Measurements from ENCODE around the gene LAMA5. TPM values are rescaled to one million over a fixed set of nuclear protein-coding genes. Genes with fewer than 3 reads are reported as not detected.

LAMA5 gene
- total RNA-seq, 1 donor from 2014 or later = 150 TPM

- Histone ChIP-seq H3K27ac (no peak overlapping the region), H3K9me3 (no peaks in the 10 kb centered on the region), H3K4me3 (peak overlapping the region in 1 of 2 donors; percentile 89), H3K27me3 (no peaks in the 10 kb centered on the region), H3K4me1 (peaks cover 37% of the 10 kb centered on the region), H3K36me3 (no peaks in the 10 kb centered on the region)
- TF ChIP-seq POLR2AphosphoS5 (IDR thresholded peaks at IDR 0.05; ENCODE audit: insufficient read depth in 1 of 2, low read depth in 1 of 2) = peak in 1 of 2 donors; percentile 37
- no peak for TF ChIP-seq POLR2A (IDR thresholded peaks at IDR 0.05)
- TF ChIP-seq CTCF (IDR thresholded peaks at IDR 0.05) = peak in 1 of 3 experiments; percentile 46
- DNase-seq (ENCODE audit: extremely low spot score in 2 of 2) = no peak
- intact Hi-C loops (cut with DNase I) = no loop called here
Observed at GRCh38 chr20:62405108-62405980, 38.2 kb upstream of the LAMA5 start.

- Histone ChIP-seq H3K9me3 (no peaks in the 10 kb centered on the region), H3K4me3 (no peak overlapping the region), H3K36me3 (no peaks in the 10 kb centered on the region), H3K4me1 (peaks cover 31% of the 10 kb centered on the region), H3K27me3 (no peaks in the 10 kb centered on the region), H3K27ac (no peak overlapping the region)
- TF ChIP-seq CTCF (IDR thresholded peaks at IDR 0.05) = no peak
- TF ChIP-seq POLR2AphosphoS5 (IDR thresholded peaks at IDR 0.05; ENCODE audit: insufficient read depth in 1 of 2, low read depth in 1 of 2) = no peak
- no peak for TF ChIP-seq POLR2A (IDR thresholded peaks at IDR 0.05)
- no peak for DNase-seq (ENCODE audit: extremely low spot score in 2 of 2)
- intact Hi-C loops (cut with DNase I) = no loop called here
Observed at GRCh38 chr20:62404761-62405107, 37.6 kb upstream of the LAMA5 start.

- Histone ChIP-seq H3K27me3 (no peaks in the 10 kb centered on the region), H3K4me3 (no peak overlapping the region), H3K4me1 (peaks cover 31% of the 10 kb centered on the region), H3K36me3 (no peaks in the 10 kb centered on the region), H3K9me3 (no peaks in the 10 kb centered on the region), H3K27ac (no peak overlapping the region)
- intact Hi-C loops (cut with DNase I) = no loop called here
- TF ChIP-seq CTCF (IDR thresholded peaks at IDR 0.05) (no peak), POLR2AphosphoS5 (IDR thresholded peaks at IDR 0.05; ENCODE audit: insufficient read depth in 1 of 2, low read depth in 1 of 2) (no peak), POLR2A (IDR thresholded peaks at IDR 0.05) (no peak)
- no peak for DNase-seq (ENCODE audit: extremely low spot score in 2 of 2)
Observed at GRCh38 chr20:62404112-62404665, 37.1 kb upstream of the LAMA5 start.

GRCh38 chr20:62403331-62403730 lies 36.2 kb upstream of the LAMA5 start:
- no peaks in the 10 kb centered on the region for H3K27me3 ChIP-seq

More at GRCh38 chr20:62403331-62403730, 36.2 kb upstream of the LAMA5 start:
- TF ChIP-seq POLR2A (IDR thresholded peaks at IDR 0.05) (no peak), CTCF (IDR thresholded peaks at IDR 0.05) (no peak), POLR2AphosphoS5 (IDR thresholded peaks at IDR 0.05; ENCODE audit: insufficient read depth in 1 of 2, low read depth in 1 of 2) (no peak)
- Histone ChIP-seq H3K4me1 (peaks cover 31% of the 10 kb centered on the region), H3K9me3 (no peaks in the 10 kb centered on the region), H3K27ac (no peak overlapping the region), H3K36me3 (no peaks in the 10 kb centered on the region), H3K4me3 (no peak overlapping the region)
- intact Hi-C loops (cut with DNase I) = no loop called here
- no peak for DNase-seq (ENCODE audit: extremely low spot score in 2 of 2)

All from vagina (tissue), 2 donors.